GM23248 (cell line): ENCODE measurements around the gene MAST1. TPM values are rescaled to one million over a fixed set of nuclear protein-coding genes. Genes with fewer than 3 reads are reported as not detected.
A peak's percentile ranks its signal among the peaks of the same experiment; 100 is the strongest.

ENCODE experiments used
- DNase-seq: peaks from one replicate; pipeline ENCODE4 v3.0.0-alpha.2; 2015
- H2AFZ ChIP-seq: fragments of 200-600 bp; sonication (generic); 2 replicates; pipeline ENCODE4 v1.6.1; 2016; ENCODE audit warnings: antibody characterized with exemption
- H3F3A ChIP-seq: fragments of 200-600 bp; sonication (generic); 2 replicates; pipeline ENCODE4 v1.6.1; 2016; ENCODE audit warnings: mild to moderate bottlenecking, antibody characterized with exemption, mixed run types; ENCODE audit not compliant: insufficient read depth
- H3K27ac ChIP-seq: fragments of 200-600 bp; sonication (generic); 2 replicates; pipeline ENCODE4 v1.5.1; 2016; ENCODE audit warnings: mild to moderate bottlenecking
- H3K27me3 ChIP-seq: fragments of 200-600 bp; sonication (generic); replicated peaks from 2 replicates; pipeline ENCODE4 v1.6.1; 2016; ENCODE audit warnings: mild to moderate bottlenecking; ENCODE audit not compliant: insufficient read depth
- H3K36me3 ChIP-seq: fragments of 200-600 bp; sonication (generic); 2 replicates; pipeline ENCODE4 v1.6.1; 2016; ENCODE audit warnings: low read depth, mild to moderate bottlenecking
- H3K4me1 ChIP-seq: fragments of 200-600 bp; sonication (generic); 2 replicates; pipeline ENCODE4 v1.6.1; 2016; ENCODE audit warnings: mild to moderate bottlenecking; ENCODE audit not compliant: insufficient read depth
- H3K4me2 ChIP-seq: fragments of 200-600 bp; sonication (generic); one replicate; pipeline ENCODE4 v1.6.1; 2016; ENCODE audit warnings: mild to moderate bottlenecking; ENCODE audit not compliant: unreplicated experiment
- H3K4me3 ChIP-seq: fragments of 200-600 bp; sonication (generic); 2 replicates; pipeline ENCODE4 v1.5.1; 2016; ENCODE audit warnings: mild to moderate bottlenecking
- H3K79me2 ChIP-seq: fragments of 200-600 bp; sonication (generic); 2 replicates; pipeline ENCODE4 v1.6.1; 2016; ENCODE audit warnings: mild to moderate bottlenecking; ENCODE audit not compliant: insufficient read depth
- H3K9ac ChIP-seq: fragments of 200-600 bp; sonication (generic); 2 replicates; pipeline ENCODE4 v1.6.1; 2016; ENCODE audit warnings: mild to moderate bottlenecking
- H3K9me2 ChIP-seq: fragments of 200-600 bp; sonication (generic); 2 replicates; pipeline ENCODE4 v1.6.1; 2016; ENCODE audit warnings: mixed run types, mild to moderate bottlenecking, moderate library complexity; ENCODE audit not compliant: insufficient read depth
- H3K9me3 ChIP-seq: fragments of 200-600 bp; sonication (generic); one replicate; pipeline ENCODE4 v1.6.1; 2017; ENCODE audit warnings: low read depth
- H4K20me1 ChIP-seq: fragments of 200-600 bp; sonication (generic); 2 replicates; pipeline ENCODE4 v1.6.0; 2016; ENCODE audit not compliant: insufficient read depth
- EZH2 ChIP-seq: fragments of 200-600 bp; sonication (generic); IDR thresholded peaks from 2 replicates; pipeline ENCODE4 v1.6.1; 2018; ENCODE audit warnings: antibody characterized with exemption, mild to moderate bottlenecking; ENCODE audit not compliant: insufficient read depth, poor library complexity, severe bottlenecking
- EZH2phosphoT487 ChIP-seq: fragments of 200-600 bp; sonication (generic); IDR thresholded peaks from 2 replicates; pipeline ENCODE4 v1.6.1; 2018; ENCODE audit warnings: antibody characterized with exemption, moderate library complexity, mild to moderate bottlenecking, low read depth; ENCODE audit not compliant: insufficient read depth
- WGBS, 2 experiments: methylation state at CpG; one replicate each; pipeline ENCODE4 v1.1.6; 2015 to 2017; ENCODE audit warnings: low lambda C conversion rate in 2 of 2, low coverage in 1 of 2; ENCODE audit errors: missing lambda C conversion rate in 2 of 2; 5-methylcytosine and 5-hydroxymethylcytosine counted together
- in situ Hi-C: fragments of 300-500 bp; cut with MboI; formaldehyde crosslinking; loops from 2 replicates; pipeline ENCODE4 v1.15.0; 2020
- polyA plus RNA-seq: library from polyadenylated mRNA; unstranded; fragments of >200 nt; fragmentation: Nextera tagmentation; extraction: Ambion mirVana; gene quantifications from 2 replicates; pipeline ENCODE4 v1.2.1, GENCODE V29; 2016
- total RNA-seq: library from RNA; depleted of rRNA; stranded (reverse); fragments of >200 nt; shearing (Covaris generic); gene quantifications from 2 replicates; pipeline ENCODE4 v1.2.3, GENCODE V29; 2014

Gene MAST1
- total and polyA plus RNA-seq, 2 experiments from 2014 or later: 0.24 TPM; not detected in 1

- H3F3A ChIP-seq: 0 out of 2 replicates have a peak, but pooled peaks cover 15% of the 10 kb centered on the region
- H3K9me2 ChIP-seq: no peaks in the 10 kb centered on the region
- no peak for DNase-seq
- no peak overlapping the region for H3K27ac ChIP-seq
- H3K4me1 ChIP-seq: no peaks in the 10 kb centered on the region; the same call in 1 of the 2 replicates
- no peak overlapping the region for H2AFZ ChIP-seq
- WGBS, 2 experiments: 68 to 77% methylated on average over 4 of the region's 4 CpGs
- H3K79me2 ChIP-seq: no peaks in the 10 kb centered on the region
- no peak overlapping the region for H3K4me2 ChIP-seq
- no peaks in the 10 kb centered on the region for H4K20me1 ChIP-seq
- H3K9me3 ChIP-seq: no peaks in the 10 kb centered on the region
- no peak for TF ChIP-seq EZH2
- TF ChIP-seq EZH2phosphoT487: no peak
- H3K9ac ChIP-seq: no peak overlapping the region
- no peak overlapping the region for H3K4me3 ChIP-seq
- in situ Hi-C loops: no loop called here
- H3K36me3 ChIP-seq: no peaks in the 10 kb centered on the region
- peaks cover 70% of the 10 kb centered on the region for H3K27me3 ChIP-seq
Measured at GRCh38 chr19:12837225-12837624, 1.1 kb upstream of the MAST1 start.

- in situ Hi-C loops: no loop called here
- H2AFZ ChIP-seq: no peak overlapping the region
- H3K27me3 ChIP-seq: peaks cover 63% of the 10 kb centered on the region
- no peaks in the 10 kb centered on the region for H3K79me2 ChIP-seq
- no peak overlapping the region for H3K9ac ChIP-seq
- H4K20me1 ChIP-seq: no peaks in the 10 kb centered on the region
- no peaks in the 10 kb centered on the region for H3K9me3 ChIP-seq
- H3K4me3 ChIP-seq: no peak overlapping the region
- H3K9me2 ChIP-seq: no peaks in the 10 kb centered on the region
- no peaks in the 10 kb centered on the region; the same call in 1 of the 2 replicates for H3K4me1 ChIP-seq
- 10 to 17% methylated on average over 11 to 21 of the region's 21 CpGs for WGBS, 2 experiments
- H3K36me3 ChIP-seq: no peaks in the 10 kb centered on the region
- 0 out of 2 replicates have a peak, but pooled peaks cover 15% of the 10 kb centered on the region for H3F3A ChIP-seq
- H3K4me2 ChIP-seq: no peak overlapping the region
- no peak for DNase-seq
- TF ChIP-seq EZH2phosphoT487: 0 out of 2 replicates have a peak, but pooled peaks have one; percentile 25
- no peak for TF ChIP-seq EZH2
- H3K27ac ChIP-seq: no peak overlapping the region
Measured at GRCh38 chr19:12838886-12839756, 806 bp downstream of the MAST1 start.

- TF ChIP-seq EZH2phosphoT487 (no peak), EZH2 (no peak)
- no peaks in the 10 kb centered on the region; the same call in 1 of the 2 replicates for H3K4me1 ChIP-seq
- 18 to 20% methylated on average over 38 to 43 of the region's 43 CpGs for WGBS, 2 experiments
- H3K9ac ChIP-seq: no peak overlapping the region
- H2AFZ ChIP-seq: peak overlapping the region; percentile 75
- H3K79me2 ChIP-seq: no peaks in the 10 kb centered on the region
- H3K36me3 ChIP-seq: no peaks in the 10 kb centered on the region
- H4K20me1 ChIP-seq: no peaks in the 10 kb centered on the region
- 0 out of 2 replicates have a peak, but pooled peaks cover 15% of the 10 kb centered on the region for H3F3A ChIP-seq
- H3K27ac ChIP-seq: no peak overlapping the region
- H3K9me3 ChIP-seq: no peaks in the 10 kb centered on the region
- in situ Hi-C loops: no loop called here
- H3K4me3 ChIP-seq: peak overlapping the region; percentile 55
- peak; percentile 86 for DNase-seq
- H3K4me2 ChIP-seq: peak overlapping the region; percentile 62
- no peaks in the 10 kb centered on the region for H3K9me2 ChIP-seq
- peaks cover 51% of the 10 kb centered on the region for H3K27me3 ChIP-seq
Measured at GRCh38 chr19:12840091-12841079, 2.1 kb downstream of the MAST1 start.

- H3K4me1 ChIP-seq: no peaks in the 10 kb centered on the region; the same call in 1 of the 2 replicates
- H3K9ac ChIP-seq: no peak overlapping the region
- TF ChIP-seq EZH2phosphoT487 (no peak), EZH2 (no peak)
- WGBS, 2 experiments: 9 to 11% methylated on average over 29 of the region's 29 CpGs
- no peaks in the 10 kb centered on the region for H3K9me2 ChIP-seq
- no peaks in the 10 kb centered on the region for H3K36me3 ChIP-seq
- peak; percentile 45 for DNase-seq
- peak overlapping the region; percentile 75 for H2AFZ ChIP-seq
- peak overlapping the region; percentile 62 for H3K4me2 ChIP-seq
- in situ Hi-C loops: no loop called here
- peak overlapping the region; percentile 55 for H3K4me3 ChIP-seq
- 0 out of 2 replicates have a peak, but pooled peaks cover 12% of the 10 kb centered on the region for H3F3A ChIP-seq
- H3K79me2 ChIP-seq: no peaks in the 10 kb centered on the region
- H4K20me1 ChIP-seq: no peaks in the 10 kb centered on the region
- no peak overlapping the region for H3K27ac ChIP-seq
- no peaks in the 10 kb centered on the region for H3K9me3 ChIP-seq
- H3K27me3 ChIP-seq: peaks cover 44% of the 10 kb centered on the region
Measured at GRCh38 chr19:12841094-12841493, 2.8 kb downstream of the MAST1 start.
